ENCODE results near the gene PIM2.

DNA sequence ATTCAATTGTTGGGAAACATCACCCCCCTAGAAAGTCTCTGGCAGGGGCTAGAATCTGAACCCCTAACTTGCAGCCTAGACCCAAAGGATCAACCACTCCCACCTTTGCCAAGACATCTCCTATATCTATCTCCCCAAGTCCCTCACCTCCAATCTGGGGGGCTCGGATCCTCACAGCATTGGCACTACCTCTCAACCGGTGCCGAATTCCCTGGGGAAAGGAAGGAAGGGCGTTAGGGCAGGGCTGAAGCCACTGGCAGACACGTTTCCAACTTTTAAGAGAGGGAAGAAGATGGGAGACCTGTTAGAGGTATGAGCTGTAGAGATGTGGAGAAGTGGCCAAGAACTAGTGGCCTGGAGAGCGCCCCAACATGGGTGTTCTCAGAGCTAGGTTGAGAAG, 23.9 kb downstream of the PIM2 start:
- TF ChIP-seq, protein P1, sequence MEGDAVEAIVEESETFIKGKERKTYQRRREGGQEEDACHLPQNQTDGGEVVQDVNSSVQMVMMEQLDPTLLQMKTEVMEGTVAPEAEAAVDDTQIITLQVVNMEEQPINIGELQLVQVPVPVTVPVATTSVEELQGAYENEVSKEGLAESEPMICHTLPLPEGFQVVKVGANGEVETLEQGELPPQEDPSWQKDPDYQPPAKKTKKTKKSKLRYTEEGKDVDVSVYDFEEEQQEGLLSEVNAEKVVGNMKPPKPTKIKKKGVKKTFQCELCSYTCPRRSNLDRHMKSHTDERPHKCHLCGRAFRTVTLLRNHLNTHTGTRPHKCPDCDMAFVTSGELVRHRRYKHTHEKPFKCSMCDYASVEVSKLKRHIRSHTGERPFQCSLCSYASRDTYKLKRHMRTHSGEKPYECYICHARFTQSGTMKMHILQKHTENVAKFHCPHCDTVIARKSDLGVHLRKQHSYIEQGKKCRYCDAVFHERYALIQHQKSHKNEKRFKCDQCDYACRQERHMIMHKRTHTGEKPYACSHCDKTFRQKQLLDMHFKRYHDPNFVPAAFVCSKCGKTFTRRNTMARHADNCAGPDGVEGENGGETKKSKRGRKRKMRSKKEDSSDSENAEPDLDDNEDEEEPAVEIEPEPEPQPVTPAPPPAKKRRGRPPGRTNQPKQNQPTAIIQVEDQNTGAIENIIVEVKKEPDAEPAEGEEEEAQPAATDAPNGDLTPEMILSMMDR (conservative IDR thresholded peaks at IDR 0.05; ENCODE audit: low read length): no peak
- TF ChIP-seq EZH2phosphoT487 (IDR thresholded peaks at IDR 0.05; ENCODE audit: borderline replicate concordance): no peak
